ENCODE measurements around the gene NCAM1. TPM values are rescaled to one million over a fixed set of nuclear protein-coding genes. Genes with fewer than 3 reads are reported as not detected.
"Not testable (repeated sequence)": the region's sequence is repeated elsewhere in the genome, so short reads cannot be mapped to it uniquely, and the experiment has no call there.

The NCAM1 gene
- total and polyA plus RNA-seq, 10 donors = 0.41 to 13.2 (median 7.1) TPM

DNA sequence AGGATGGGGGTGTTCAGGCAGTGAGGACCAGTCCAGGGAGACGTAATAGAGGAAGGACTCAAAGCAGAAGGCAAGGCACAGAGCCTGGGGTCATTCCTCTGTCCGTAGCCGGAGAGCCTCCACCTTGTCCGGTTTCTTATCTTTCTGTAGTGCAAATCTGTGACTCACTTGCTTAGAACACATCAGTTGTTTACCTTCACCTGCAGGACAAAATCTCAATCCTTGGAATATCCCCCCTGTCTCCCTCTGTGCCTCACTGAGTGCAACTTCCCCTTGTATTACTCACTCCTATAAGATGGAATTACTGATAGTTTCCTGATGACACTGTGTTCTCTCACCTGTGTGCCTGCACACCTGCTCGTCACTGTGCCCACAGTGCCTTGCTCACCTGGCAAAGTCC is 332.7 kb downstream of the NCAM1 start:
- no peak overlapping the region for H3K4me3 ChIP-seq
- H3K36me3 ChIP-seq = no peaks in the 10 kb centered on the region
- peaks cover 0 to 3% (median 0%) of the 10 kb centered on the region in 6 donors for H3K4me1 ChIP-seq
- no peak overlapping the region for H3K27ac ChIP-seq
- TF ChIP-seq POLR2A (IDR thresholded peaks at IDR 0.05) (no peak), POLR2AphosphoS5 (IDR thresholded peaks at IDR 0.05) (no peak)
- TF ChIP-seq, protein P1, sequence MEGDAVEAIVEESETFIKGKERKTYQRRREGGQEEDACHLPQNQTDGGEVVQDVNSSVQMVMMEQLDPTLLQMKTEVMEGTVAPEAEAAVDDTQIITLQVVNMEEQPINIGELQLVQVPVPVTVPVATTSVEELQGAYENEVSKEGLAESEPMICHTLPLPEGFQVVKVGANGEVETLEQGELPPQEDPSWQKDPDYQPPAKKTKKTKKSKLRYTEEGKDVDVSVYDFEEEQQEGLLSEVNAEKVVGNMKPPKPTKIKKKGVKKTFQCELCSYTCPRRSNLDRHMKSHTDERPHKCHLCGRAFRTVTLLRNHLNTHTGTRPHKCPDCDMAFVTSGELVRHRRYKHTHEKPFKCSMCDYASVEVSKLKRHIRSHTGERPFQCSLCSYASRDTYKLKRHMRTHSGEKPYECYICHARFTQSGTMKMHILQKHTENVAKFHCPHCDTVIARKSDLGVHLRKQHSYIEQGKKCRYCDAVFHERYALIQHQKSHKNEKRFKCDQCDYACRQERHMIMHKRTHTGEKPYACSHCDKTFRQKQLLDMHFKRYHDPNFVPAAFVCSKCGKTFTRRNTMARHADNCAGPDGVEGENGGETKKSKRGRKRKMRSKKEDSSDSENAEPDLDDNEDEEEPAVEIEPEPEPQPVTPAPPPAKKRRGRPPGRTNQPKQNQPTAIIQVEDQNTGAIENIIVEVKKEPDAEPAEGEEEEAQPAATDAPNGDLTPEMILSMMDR (IDR thresholded peaks at IDR 0.05 in 8 of 11, conservative IDR thresholded peaks at IDR 0.05 in 3 of 11) = no peak
- peaks cover 0 to 11% (median 0%) of the 10 kb centered on the region in 7 donors for H3K27me3 ChIP-seq (replicated peaks in 1 of 7)
- intact Hi-C loops (cut with DNase I; ENCODE audit: low total_unique reads) = no loop called here
- H3K9me3 ChIP-seq = no peaks in the 10 kb centered on the region
- DNase-seq = no peak
- WGBS, 5 donors = 65 to 94% (median 76%) methylated on average over 5 of the region's 5 CpGs

DNA sequence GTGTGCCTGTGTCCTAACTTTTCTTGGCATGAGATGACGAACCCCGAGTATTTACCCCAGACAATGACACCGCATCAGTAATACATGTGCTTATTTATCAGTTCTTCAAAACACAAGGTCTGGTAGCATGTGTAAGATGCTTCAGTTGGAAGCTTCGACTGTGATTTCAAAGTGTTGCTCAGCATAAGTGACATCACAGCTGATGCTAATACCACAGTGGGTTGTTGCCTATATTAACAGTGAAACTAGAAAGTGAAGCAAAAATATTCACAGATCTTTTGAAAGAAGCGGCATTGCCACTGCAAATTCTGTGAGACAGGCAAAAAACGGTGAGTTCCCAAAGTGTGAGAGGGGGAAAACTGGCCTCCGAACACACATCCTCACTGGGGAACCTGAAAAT is 334.8 kb downstream of the NCAM1 start:
- no peaks in the 10 kb centered on the region for H3K9me3 ChIP-seq
- H3K4me3 ChIP-seq = no peak overlapping the region
- H3K27me3 ChIP-seq (replicated peaks in 1 of 7) = peaks cover 0 to 11% (median 0%) of the 10 kb centered on the region in 7 donors
- DNase-seq = no peak
- WGBS, 5 donors = 81 to 89% (median 85%) methylated on average over 7 of the region's 7 CpGs
- no peak overlapping the region for H3K27ac ChIP-seq
- TF ChIP-seq, protein P1 (IDR thresholded peaks at IDR 0.05 in 8 of 11, conservative IDR thresholded peaks at IDR 0.05 in 3 of 11) = no peak
- TF ChIP-seq POLR2A (IDR thresholded peaks at IDR 0.05) = no peak
- no peak for TF ChIP-seq POLR2AphosphoS5 (IDR thresholded peaks at IDR 0.05)
- H3K36me3 ChIP-seq = no peaks in the 10 kb centered on the region
- intact Hi-C loops (cut with DNase I; ENCODE audit: low total_unique reads) = no loop called here
- H3K4me1 ChIP-seq = no peaks in the 10 kb centered on the region

DNA sequence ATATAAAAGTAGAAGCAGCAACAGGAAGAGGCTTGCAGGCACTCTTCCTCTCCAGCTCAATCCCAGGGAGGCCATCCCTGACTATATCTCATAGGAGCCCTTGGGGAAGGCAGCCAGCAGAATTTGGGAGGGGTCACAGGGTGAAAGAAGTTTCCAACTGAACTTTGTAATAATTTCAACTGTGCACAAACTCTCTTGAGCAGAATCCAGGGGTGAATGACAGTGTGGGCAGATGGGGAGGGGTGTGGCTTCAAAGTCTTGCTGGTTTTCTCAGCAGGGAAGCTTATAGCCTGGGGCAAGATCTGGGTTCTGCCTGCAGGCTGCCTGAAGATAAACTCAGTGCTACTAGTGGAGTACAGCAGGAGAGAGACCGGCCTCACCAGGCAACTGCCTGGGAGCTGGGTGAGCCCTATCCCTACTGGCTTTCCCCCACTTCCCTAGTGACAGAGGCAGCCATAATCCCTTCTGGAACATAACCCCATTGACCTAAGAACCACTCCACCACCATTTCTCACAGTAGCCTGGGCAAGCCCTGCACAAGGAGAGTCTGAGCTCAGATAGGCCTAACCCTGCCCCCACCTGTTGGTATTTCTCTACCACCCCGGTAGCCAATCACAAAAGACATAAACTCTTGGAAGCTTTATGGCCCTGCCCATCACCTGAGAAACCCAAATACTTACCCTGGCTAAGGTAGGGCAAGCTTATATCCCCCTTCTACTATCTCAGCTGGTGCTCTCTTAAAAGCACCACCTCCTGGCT is 335.4 kb downstream of the NCAM1 start:
- no peaks in the 10 kb centered on the region for H3K4me1 ChIP-seq
- H3K27me3 ChIP-seq (replicated peaks in 1 of 7) = peaks cover 0 to 11% (median 0%) of the 10 kb centered on the region in 7 donors
- H3K27ac ChIP-seq = no peak overlapping the region
- no peaks in the 10 kb centered on the region for H3K36me3 ChIP-seq
- H3K9me3 ChIP-seq = no peaks in the 10 kb centered on the region
- DNase-seq = no peak
- H3K4me3 ChIP-seq = no peak overlapping the region
- intact Hi-C loops (cut with DNase I; ENCODE audit: low total_unique reads) = no loop called here
- TF ChIP-seq POLR2AphosphoS5 (IDR thresholded peaks at IDR 0.05) (no peak), POLR2A (IDR thresholded peaks at IDR 0.05) (no peak)
- TF ChIP-seq, protein P1 (IDR thresholded peaks at IDR 0.05 in 8 of 11, conservative IDR thresholded peaks at IDR 0.05 in 3 of 11) = no peak
- WGBS, 5 donors = 88 to 91% (median 89%) methylated on average over 2 of the region's 2 CpGs

DNA sequence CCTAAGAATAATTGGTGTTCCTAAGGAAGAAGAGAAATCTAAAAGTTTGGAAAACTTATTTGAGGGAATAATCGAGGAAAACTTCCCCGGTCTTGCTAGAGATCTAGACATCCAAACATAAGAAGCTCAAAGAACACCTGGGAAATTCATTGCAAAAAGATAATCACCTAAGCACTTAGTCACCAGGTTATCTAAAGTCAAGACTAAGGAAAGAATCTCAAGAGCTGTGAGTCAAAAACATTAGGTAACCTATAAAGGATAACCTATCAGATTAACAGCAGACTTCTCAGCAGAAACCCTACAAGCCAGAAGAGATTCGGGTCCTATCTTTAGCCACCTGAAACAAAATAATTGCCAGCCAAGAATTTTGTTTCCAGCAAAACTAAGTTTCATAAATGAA is 337.3 kb downstream of the NCAM1 start:
- DNase-seq; intact Hi-C loops (cut with DNase I; ENCODE audit: low total_unique reads); H3K4me3 ChIP-seq; H3K9me3 ChIP-seq; H3K27ac ChIP-seq; H3K36me3 ChIP-seq; H3K4me1 ChIP-seq: not testable (repeated sequence)
- H3K27me3 ChIP-seq (replicated peaks in 1 of 7) = peaks cover 0 to 11% (median 0%) of the 10 kb centered on the region in 7 donors
- WGBS, 5 donors = 88 to 97% (median 92%) methylated on average over 3 of the region's 3 CpGs

Data from spleen (tissue), 11 donors.